ENCODE data around the gene ZNF490.

The ZNF490 gene

GRCh38 chr19:12636631-12637030 lies 26.0 kb upstream of the ZNF490 start:
- no peak for TF ChIP-seq CTCF (IDR thresholded peaks at IDR 0.05)

- no peak for TF ChIP-seq CTCF (IDR thresholded peaks at IDR 0.05)
Observed at GRCh38 chr19:12629215-12629614, 18.6 kb upstream of the ZNF490 start.

GRCh38 chr19:12628040-12629022 lies 17.7 kb upstream of the ZNF490 start:
- no peak for TF ChIP-seq CTCF (IDR thresholded peaks at IDR 0.05)

GRCh38 chr19:12626958-12627357 lies 16.3 kb upstream of the ZNF490 start:
- no peak for TF ChIP-seq CTCF (IDR thresholded peaks at IDR 0.05)

GRCh38 chr19:12623361-12624031 lies 12.9 kb upstream of the ZNF490 start:
- no peak for TF ChIP-seq CTCF (IDR thresholded peaks at IDR 0.05)

GRCh38 chr19:12617646-12618045 lies 7.0 kb upstream of the ZNF490 start:
- no peak for TF ChIP-seq CTCF (IDR thresholded peaks at IDR 0.05)

- TF ChIP-seq CTCF (IDR thresholded peaks at IDR 0.05): no peak
Observed at GRCh38 chr19:12611361-12611699, 717 bp upstream of the ZNF490 start.
